CD4-positive, alpha-beta T cell (primary cell): ENCODE results near the gene MYRFL. TPM values are rescaled to one million over a fixed set of nuclear protein-coding genes. Genes with fewer than 3 reads are reported as not detected.

Source experiments
- ATAC-seq: fragments of 200-7000 bp; cut with Tn5 transposase; one replicate; pipeline ENCODE4 v1.10.0; 2022; ENCODE audit warnings: mild to moderate bottlenecking; ENCODE audit not compliant: poor library complexity
- CTCF ChIA-PET: fragments of 350-600 bp; sonication (Branson Sonifier 250); formaldehyde crosslinking; loops from one replicate; lab custom pipeline; 2021; ENCODE audit warnings: antibody characterized with exemption, inconsistent platforms; lab: Charles Lee
- POLR2A ChIA-PET: fragments of 350-600 bp; sonication (Branson Sonifier 250); formaldehyde crosslinking; loops from one replicate; lab custom pipeline; 2021; ENCODE audit warnings: antibody characterized with exemption, inconsistent platforms; lab: Charles Lee
- DNase-seq, 14 experiments: peaks; one replicate each; pipeline ENCODE4 v3.0.0-alpha.2; 2013 to 2020; ENCODE audit warnings: mixed read lengths in 2 of 14
- H3K27ac ChIP-seq, 2 donors: one replicate each; pipeline versions ENCODE4 v1.5.1 to v1.7.0; 2013; ENCODE audit warnings: low read length in 2 of 2, low read depth in 1 of 2, mild to moderate bottlenecking in 1 of 2
- H3K27me3 ChIP-seq, 2 experiments: 1 replicate in 1 of 2; 2 replicates in 1 of 2; pipeline versions ENCODE4 v1.6.1 to v1.7.0; 2013; ENCODE audit warnings: low read length in 2 of 2, control low read depth in 1 of 2, mild to moderate bottlenecking in 1 of 2, moderate library complexity in 1 of 2; ENCODE audit not compliant: insufficient read depth in 2 of 2, control insufficient read depth in 1 of 2
- H3K36me3 ChIP-seq: one replicate; pipeline ENCODE4 v1.6.1; 2013; ENCODE audit warnings: low read length, control low read depth; ENCODE audit not compliant: insufficient read depth
- H3K4me1 ChIP-seq: one replicate; pipeline ENCODE4 v1.6.1; 2013; ENCODE audit warnings: low read length, control low read depth; ENCODE audit not compliant: insufficient read depth
- H3K4me3 ChIP-seq: one replicate; pipeline ENCODE4 v1.5.1; 2013; ENCODE audit warnings: mild to moderate bottlenecking, low read length, moderate library complexity
- H3K9me3 ChIP-seq, 2 experiments: 1 replicate in 1 of 2; 2 replicates in 1 of 2; pipeline versions ENCODE4 v1.6.1 to v1.7.0; 2013; ENCODE audit warnings: low read length in 2 of 2, mild to moderate bottlenecking in 2 of 2, control low read depth in 1 of 2, moderate library complexity in 1 of 2; ENCODE audit not compliant: control insufficient read depth in 1 of 2, insufficient read depth in 1 of 2
- H3K27ac Mint-ChIP-seq: one replicate; pipeline ENCODE4 v1.8.0; 2020; ENCODE audit warnings: mixed read lengths
- H3K27me3 Mint-ChIP-seq: one replicate; pipeline ENCODE4 v1.8.0; 2021; ENCODE audit warnings: mixed read lengths
- H3K36me3 Mint-ChIP-seq: one replicate; pipeline ENCODE4 v1.8.0; 2021; ENCODE audit warnings: low read depth, mixed read lengths
- H3K4me1 Mint-ChIP-seq: one replicate; pipeline ENCODE4 v1.8.0; 2021; ENCODE audit warnings: low read depth, mixed read lengths
- H3K4me3 Mint-ChIP-seq: one replicate; pipeline ENCODE4 v1.8.0; 2020; ENCODE audit warnings: mild to moderate bottlenecking, mixed read lengths
- H3K9me3 Mint-ChIP-seq: one replicate; pipeline ENCODE4 v1.8.0; 2020; ENCODE audit warnings: mixed read lengths
- intact Hi-C, 2 experiments: fragments of 100-400 bp; cut with DNase I in 1 of 2; cut with micrococcal nuclease in 1 of 2; formaldehyde crosslinking; loops; one replicate each; pipeline versions ENCODE4 v1.15.1 to v1.9.0; 2023 to 2025; cut with DNase I, micrococcal nuclease
- total RNA-seq, 174 experiments: library from RNA in 2 of 174; stranded (reverse) in 2 of 174; gene quantifications; one replicate each; pipeline ENCODE4 v1.2.3 and lab custom pipeline; 2021 to 2026
- TF ChIP-seq, protein P1 (sequence below): fragments of 200-600 bp; IDR thresholded peaks from one replicate; pipeline ENCODE4 v1.8.0; 2022; ENCODE audit warnings: antibody characterized with exemption, mild to moderate bottlenecking

Gene MYRFL
- total RNA-seq, 2 experiments from 2014 or later, result not detected

DNA sequence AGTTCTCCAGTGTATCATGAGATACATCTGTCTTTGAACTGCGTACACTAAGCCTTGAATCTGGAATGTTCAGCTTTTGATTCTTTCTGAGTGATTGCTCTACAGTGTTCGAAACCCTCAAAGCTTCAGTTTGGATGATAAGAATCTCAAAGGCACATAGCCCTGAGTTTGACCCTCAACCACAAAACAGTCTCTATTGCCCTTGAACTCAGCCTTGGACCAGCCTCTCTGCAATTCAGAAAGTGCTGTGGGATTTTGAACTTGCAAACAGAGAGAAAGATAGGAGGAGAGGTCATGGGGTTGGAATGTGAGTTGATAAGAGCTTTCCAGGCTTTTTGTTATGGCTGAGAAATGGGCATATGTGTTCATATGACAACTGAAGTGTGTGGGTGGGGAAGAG, 100.3 kb downstream of the MYRFL start:
- H3K27ac ChIP-seq, result no peak overlapping the region
- Mint-ChIP-seq H3K9me3 (no peaks in the 10 kb centered on the region), H3K27me3 (peaks cover 16% of the 10 kb centered on the region), H3K4me1 (no peaks in the 10 kb centered on the region), H3K4me3 (no peak overlapping the region), H3K27ac (no peak overlapping the region), H3K36me3 (no peaks in the 10 kb centered on the region)
- no peaks in the 10 kb centered on the region for H3K9me3 ChIP-seq
- ChIA-PET CTCF (no interaction called here), POLR2A (no interaction called here)
- TF ChIP-seq, protein P1, sequence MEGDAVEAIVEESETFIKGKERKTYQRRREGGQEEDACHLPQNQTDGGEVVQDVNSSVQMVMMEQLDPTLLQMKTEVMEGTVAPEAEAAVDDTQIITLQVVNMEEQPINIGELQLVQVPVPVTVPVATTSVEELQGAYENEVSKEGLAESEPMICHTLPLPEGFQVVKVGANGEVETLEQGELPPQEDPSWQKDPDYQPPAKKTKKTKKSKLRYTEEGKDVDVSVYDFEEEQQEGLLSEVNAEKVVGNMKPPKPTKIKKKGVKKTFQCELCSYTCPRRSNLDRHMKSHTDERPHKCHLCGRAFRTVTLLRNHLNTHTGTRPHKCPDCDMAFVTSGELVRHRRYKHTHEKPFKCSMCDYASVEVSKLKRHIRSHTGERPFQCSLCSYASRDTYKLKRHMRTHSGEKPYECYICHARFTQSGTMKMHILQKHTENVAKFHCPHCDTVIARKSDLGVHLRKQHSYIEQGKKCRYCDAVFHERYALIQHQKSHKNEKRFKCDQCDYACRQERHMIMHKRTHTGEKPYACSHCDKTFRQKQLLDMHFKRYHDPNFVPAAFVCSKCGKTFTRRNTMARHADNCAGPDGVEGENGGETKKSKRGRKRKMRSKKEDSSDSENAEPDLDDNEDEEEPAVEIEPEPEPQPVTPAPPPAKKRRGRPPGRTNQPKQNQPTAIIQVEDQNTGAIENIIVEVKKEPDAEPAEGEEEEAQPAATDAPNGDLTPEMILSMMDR, result no peak
- no peak overlapping the region for H3K4me3 ChIP-seq
- H3K4me1 ChIP-seq, result no peaks in the 10 kb centered on the region
- ATAC-seq (no peak), DNase-seq (no peak)
- intact Hi-C loops, result loop anchor here in 1 of 2 experiments (2.0 kb wide), 1 partner anchor 22 kb away; no protein-coding TSS in a partner anchor
- H3K27me3 ChIP-seq, result peaks cover 3 to 4% of the 10 kb centered on the region in 2 experiments
- no peaks in the 10 kb centered on the region for H3K36me3 ChIP-seq

DNA sequence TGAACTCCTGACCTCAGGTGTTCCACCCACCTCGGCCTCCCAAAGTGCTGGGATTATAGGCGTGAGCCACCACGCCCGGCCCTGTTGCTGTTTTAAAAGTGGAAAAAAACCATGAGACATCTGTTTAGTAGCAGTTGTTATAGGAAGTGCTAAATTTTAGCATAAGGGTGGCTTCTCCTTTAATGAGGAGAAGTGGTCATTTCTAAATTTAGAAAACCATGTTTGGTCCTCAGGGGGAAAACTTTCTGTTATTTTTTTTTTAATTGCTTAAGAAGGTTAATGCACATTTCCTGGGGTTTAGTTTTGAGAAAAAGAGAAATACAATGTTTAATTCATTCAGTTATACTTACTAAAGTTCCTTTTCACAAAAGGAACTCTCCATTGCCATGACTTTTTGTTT, 102.1 kb downstream of the MYRFL start:
- no peak for DNase-seq
- ATAC-seq, result no peak
- TF ChIP-seq, protein P1, result no peak
- no peaks in the 10 kb centered on the region for H3K9me3 Mint-ChIP-seq
- no peaks in the 10 kb centered on the region for H3K36me3 Mint-ChIP-seq
- H3K4me3 Mint-ChIP-seq, result no peak overlapping the region
- Histone ChIP-seq H3K4me3 (no peak overlapping the region), H3K9me3 (no peaks in the 10 kb centered on the region), H3K27ac (no peak overlapping the region), H3K4me1 (no peaks in the 10 kb centered on the region), H3K36me3 (no peaks in the 10 kb centered on the region), H3K27me3 (peaks cover 3 to 4% of the 10 kb centered on the region in 2 experiments)
- POLR2A ChIA-PET, result no interaction called here
- CTCF ChIA-PET, result no interaction called here
- intact Hi-C loops, result no loop called here
- H3K27ac Mint-ChIP-seq, result no peak overlapping the region
- no peaks in the 10 kb centered on the region for H3K4me1 Mint-ChIP-seq
- peaks cover 11% of the 10 kb centered on the region for H3K27me3 Mint-ChIP-seq

DNA sequence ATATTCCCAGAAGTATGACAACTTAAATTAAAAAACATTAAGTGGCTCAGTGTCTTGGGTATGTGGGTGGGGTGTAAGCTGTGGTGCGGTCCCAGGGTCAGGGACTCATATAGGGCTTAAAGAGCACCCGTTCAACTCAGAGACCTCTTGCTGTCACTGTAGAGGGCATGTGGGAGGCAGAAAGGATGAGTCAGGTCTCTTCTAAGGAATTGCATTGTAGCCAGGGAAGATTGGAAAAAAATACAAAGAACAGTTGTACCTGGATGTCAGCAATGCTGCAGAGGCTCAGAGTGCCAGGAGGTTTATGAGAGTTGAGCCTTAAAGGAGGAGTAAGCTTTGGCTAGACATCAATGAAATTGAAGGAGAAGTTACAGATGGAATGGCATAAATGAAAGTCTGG, 104.1 kb downstream of the MYRFL start:
- Histone ChIP-seq H3K4me1 (no peaks in the 10 kb centered on the region), H3K36me3 (no peaks in the 10 kb centered on the region), H3K4me3 (no peak overlapping the region), H3K27me3 (peaks cover 3 to 4% of the 10 kb centered on the region in 2 experiments), H3K27ac (no peak overlapping the region), H3K9me3 (no peaks in the 10 kb centered on the region)
- Mint-ChIP-seq H3K9me3 (no peaks in the 10 kb centered on the region), H3K4me1 (no peaks in the 10 kb centered on the region), H3K27ac (no peak overlapping the region), H3K36me3 (no peaks in the 10 kb centered on the region), H3K4me3 (no peak overlapping the region), H3K27me3 (peaks cover 11% of the 10 kb centered on the region)
- CTCF ChIA-PET, result no interaction called here
- TF ChIP-seq, protein P1, result no peak
- POLR2A ChIA-PET, result no interaction called here
- intact Hi-C loops, result no loop called here
- DNase-seq, result no peak
- no peak for ATAC-seq
